Liver (tissue), 9 donors: ENCODE results near the gene HIP1. TPM values are rescaled to one million over a fixed set of nuclear protein-coding genes. Genes with fewer than 3 reads are reported as not detected.

Experiments used
- DNase-seq: peaks from one replicate; pipeline ENCODE4 v3.0.0-alpha.2; 2017; ENCODE audit warnings: low spot score
- H3K27ac ChIP-seq, 2 donors: one replicate each; pipeline ENCODE4 v1.7.0; 2013; ENCODE audit warnings: inconsistent platforms in 2 of 2, low read length in 2 of 2, control low read depth in 1 of 2, low read depth in 1 of 2, mild to moderate bottlenecking in 1 of 2
- H3K27me3 ChIP-seq, 4 donors: one replicate each; pipeline versions ENCODE4 v1.6.1 to v1.7.0; 2013; ENCODE audit warnings: low read length in 3 of 4, inconsistent platforms in 1 of 4, mild to moderate bottlenecking in 1 of 4, moderate library complexity in 1 of 4; ENCODE audit not compliant: control insufficient read depth in 4 of 4, insufficient read depth in 4 of 4
- H3K36me3 ChIP-seq, 4 donors: one replicate each; pipeline versions ENCODE4 v1.6.1 to v1.7.0; 2013; ENCODE audit warnings: low read length in 3 of 4, mild to moderate bottlenecking in 3 of 4, low read depth in 1 of 4, moderate library complexity in 1 of 4; ENCODE audit not compliant: control insufficient read depth in 4 of 4, insufficient read depth in 3 of 4
- H3K4me1 ChIP-seq, 4 donors: one replicate each; pipeline versions ENCODE4 v1.6.1 to v1.7.0; 2013; ENCODE audit warnings: low read length in 3 of 4, mild to moderate bottlenecking in 3 of 4, moderate library complexity in 1 of 4; ENCODE audit not compliant: control insufficient read depth in 4 of 4, insufficient read depth in 4 of 4
- H3K4me3 ChIP-seq, 3 donors: one replicate each; pipeline versions ENCODE4 v1.6.1 to v1.7.0; 2013; ENCODE audit warnings: low read length in 3 of 3, control low read depth in 1 of 3, low read depth in 1 of 3, mild to moderate bottlenecking in 1 of 3
- H3K9ac ChIP-seq, 2 donors: one replicate each; pipeline ENCODE4 v1.7.0; 2013; ENCODE audit warnings: low read length in 2 of 2, mild to moderate bottlenecking in 2 of 2, moderate library complexity in 2 of 2, control low read depth in 1 of 2, low read depth in 1 of 2
- H3K9me3 ChIP-seq, 4 donors: one replicate each; pipeline versions ENCODE4 v1.6.1 to v1.7.0; 2013; ENCODE audit warnings: low read length in 3 of 4; ENCODE audit not compliant: control insufficient read depth in 4 of 4
- EGR1 ChIP-seq, 2 donors: IDR thresholded peaks; 2 replicates each; pipeline ENCODE4 v1.6.1; 2016 to 2018; ENCODE audit warnings: antibody characterized with exemption in 2 of 2, low read depth in 2 of 2
- FOXA1 ChIP-seq: IDR thresholded peaks from 2 replicates; pipeline ENCODE4 v1.6.1; 2016; ENCODE audit warnings: antibody characterized with exemption
- FOXA2 ChIP-seq: IDR thresholded peaks from 2 replicates; pipeline ENCODE4 v1.6.1; 2016; ENCODE audit warnings: antibody characterized with exemption
- GABPA ChIP-seq, 2 donors: IDR thresholded peaks in 1 of 2; conservative IDR thresholded peaks in 1 of 2; 2 replicates each; pipeline ENCODE4 v1.6.1; 2016; ENCODE audit warnings: antibody characterized with exemption in 2 of 2, mild to moderate bottlenecking in 1 of 2, moderate library complexity in 1 of 2
- HNF4A ChIP-seq, 2 donors: conservative IDR thresholded peaks; 2 replicates each; pipeline ENCODE4 v1.6.1; 2016; ENCODE audit warnings: antibody characterized with exemption in 2 of 2, mild to moderate bottlenecking in 2 of 2
- HNF4G ChIP-seq: IDR thresholded peaks from 2 replicates; pipeline ENCODE4 v1.6.1; 2016; ENCODE audit warnings: antibody characterized with exemption
- JUND ChIP-seq, 2 donors: IDR thresholded peaks; 2 replicates each; pipeline ENCODE4 v1.6.1; 2016; ENCODE audit warnings: antibody characterized with exemption in 2 of 2
- NR2F2 ChIP-seq: IDR thresholded peaks from 2 replicates; pipeline ENCODE4 v1.6.1; 2016; ENCODE audit warnings: antibody characterized with exemption
- RAD21 ChIP-seq, 2 donors: IDR thresholded peaks; 2 replicates each; pipeline ENCODE4 v1.6.1; 2016; ENCODE audit warnings: antibody characterized with exemption in 2 of 2, mild to moderate bottlenecking in 2 of 2
- RXRA ChIP-seq, 2 donors: IDR thresholded peaks; 2 replicates each; pipeline ENCODE4 v1.6.1; 2017 to 2018; ENCODE audit warnings: antibody characterized with exemption in 2 of 2, mild to moderate bottlenecking in 1 of 2
- SP1 ChIP-seq: IDR thresholded peaks from 2 replicates; pipeline ENCODE4 v1.6.1; 2018; ENCODE audit warnings: antibody characterized with exemption, mild to moderate bottlenecking
- TAF1 ChIP-seq: conservative IDR thresholded peaks from 2 replicates; pipeline ENCODE4 v1.6.1; 2016; ENCODE audit warnings: antibody characterized with exemption, mild to moderate bottlenecking
- WGBS: extraction: QIAGEN DNeasy Blood & Tissue Kit; methylation state at CpG from one replicate; pipeline ENCODE4 v1.1.7; 2013; 5-methylcytosine and 5-hydroxymethylcytosine counted together
- polyA plus RNA-seq, 2 donors: library from polyadenylated mRNA; stranded (reverse) in 1 of 2; unstranded in 1 of 2; fragments of 200-250 nt in 1 of 2; fragments of >200 nt in 1 of 2; fragmentation: Nextera tagmentation in 1 of 2; extraction: Ambion mirVana in 1 of 2; gene quantifications; one replicate each; pipeline versions ENCODE4 v1.2.1 to v1.2.3, GENCODE V29; 2013 to 2015
- total RNA-seq, 2 donors: library from RNA; depleted of rRNA; stranded (reverse); fragments of >200 nt; gene quantifications; one replicate each; pipeline ENCODE4 v1.2.3, GENCODE V29; 2014
- TF ChIP-seq, protein P1 (sequence below): IDR thresholded peaks from 2 replicates; pipeline ENCODE4 v1.6.1; 2016; ENCODE audit warnings: antibody characterized with exemption
- TF ChIP-seq, protein P2 (sequence below): IDR thresholded peaks from 2 replicates; pipeline ENCODE4 v1.6.1; 2016; ENCODE audit warnings: antibody characterized with exemption
- TF ChIP-seq, protein P3 (sequence below): IDR thresholded peaks from 2 replicates; pipeline ENCODE4 v1.6.1; 2016; ENCODE audit warnings: antibody characterized with exemption
- TF ChIP-seq, protein P4 (sequence below): IDR thresholded peaks from 2 replicates; pipeline ENCODE4 v1.6.1; 2016; ENCODE audit warnings: antibody characterized with exemption, mild to moderate bottlenecking
- TF ChIP-seq, protein P5 (sequence below): fragments of 150-350 bp; IDR thresholded peaks from 2 replicates; pipeline ENCODE4 v1.5.1; 2017; ENCODE audit warnings: improper control_type of control experiment, low read depth, low read length; ENCODE audit not compliant: missing input control
- donor health status: healthy.
- donor health status: healthy.
- donor health status: healthy.
- donor health status: healthy.
- donor health status: healthy.

HIP1 gene
- total and polyA plus RNA-seq, 4 donors: 3.8 to 13.6 (median 7.8) TPM

DNA sequence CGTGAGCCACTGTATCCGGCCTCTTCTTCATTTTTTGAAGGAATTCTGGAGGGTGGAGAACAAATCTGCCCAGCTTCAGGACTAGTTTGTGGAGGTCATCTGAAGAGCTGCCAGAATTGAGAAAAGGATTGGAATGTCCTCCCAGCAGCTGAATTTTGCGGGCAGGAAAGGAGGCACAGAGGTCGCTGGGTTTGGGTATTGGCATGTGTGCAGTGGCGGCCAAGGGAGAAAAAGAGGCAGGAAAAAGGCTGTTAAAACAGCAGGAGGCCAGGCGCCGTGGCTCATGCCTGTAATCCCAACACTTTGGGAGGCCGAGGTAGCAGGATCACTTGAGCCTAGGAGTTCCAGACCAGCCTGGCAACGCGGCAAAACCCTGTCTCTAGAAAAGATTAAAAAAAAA is 80.4 kb downstream of the HIP1 start:
- TF ChIP-seq JUND (IDR thresholded peaks at IDR 0.05): no peak
- no peak for TF ChIP-seq RXRA (IDR thresholded peaks at IDR 0.05)
- DNase-seq: no peak
- H3K4me1 ChIP-seq: no peaks in the 10 kb centered on the region
- H3K36me3 ChIP-seq: no peaks in the 10 kb centered on the region
- H3K9ac ChIP-seq: no peak overlapping the region
- H3K4me3 ChIP-seq: no peak overlapping the region
- WGBS: 85% methylated on average over 10 of the region's 10 CpGs
- H3K27me3 ChIP-seq: no peaks in the 10 kb centered on the region
- no peaks in the 10 kb centered on the region for H3K9me3 ChIP-seq
- H3K27ac ChIP-seq: no peak overlapping the region

DNA sequence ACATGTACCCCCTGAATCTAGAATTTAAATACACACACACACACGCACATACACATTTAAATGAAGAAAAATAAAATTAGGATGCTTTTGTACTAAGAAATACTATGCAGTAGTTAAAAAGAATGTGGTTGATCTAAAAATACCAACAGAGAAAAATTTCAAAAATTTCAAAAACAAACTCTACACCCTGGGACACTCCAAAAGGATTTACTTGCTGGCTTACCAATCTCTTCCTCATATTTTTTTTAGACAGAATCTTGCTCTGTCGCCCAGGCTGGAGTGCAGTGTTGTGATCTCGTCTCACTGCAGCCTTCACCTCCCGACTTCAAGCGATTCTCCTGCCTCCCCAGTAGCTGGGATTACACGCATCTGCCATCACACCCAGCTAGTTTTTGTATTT is 80.9 kb downstream of the HIP1 start:
- Histone ChIP-seq H3K27me3 (no peaks in the 10 kb centered on the region), H3K4me3 (no peak overlapping the region), H3K27ac (no peak overlapping the region), H3K36me3 (no peaks in the 10 kb centered on the region), H3K4me1 (no peaks in the 10 kb centered on the region), H3K9me3 (no peaks in the 10 kb centered on the region), H3K9ac (no peak overlapping the region)
- TF ChIP-seq, protein P1, sequence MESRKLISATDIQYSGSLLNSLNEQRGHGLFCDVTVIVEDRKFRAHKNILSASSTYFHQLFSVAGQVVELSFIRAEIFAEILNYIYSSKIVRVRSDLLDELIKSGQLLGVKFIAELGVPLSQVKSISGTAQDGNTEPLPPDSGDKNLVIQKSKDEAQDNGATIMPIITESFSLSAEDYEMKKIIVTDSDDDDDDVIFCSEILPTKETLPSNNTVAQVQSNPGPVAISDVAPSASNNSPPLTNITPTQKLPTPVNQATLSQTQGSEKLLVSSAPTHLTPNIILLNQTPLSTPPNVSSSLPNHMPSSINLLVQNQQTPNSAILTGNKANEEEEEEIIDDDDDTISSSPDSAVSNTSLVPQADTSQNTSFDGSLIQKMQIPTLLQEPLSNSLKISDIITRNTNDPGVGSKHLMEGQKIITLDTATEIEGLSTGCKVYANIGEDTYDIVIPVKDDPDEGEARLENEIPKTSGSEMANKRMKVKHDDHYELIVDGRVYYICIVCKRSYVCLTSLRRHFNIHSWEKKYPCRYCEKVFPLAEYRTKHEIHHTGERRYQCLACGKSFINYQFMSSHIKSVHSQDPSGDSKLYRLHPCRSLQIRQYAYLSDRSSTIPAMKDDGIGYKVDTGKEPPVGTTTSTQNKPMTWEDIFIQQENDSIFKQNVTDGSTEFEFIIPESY: no peak
- TF ChIP-seq FOXA2 (no peak), RAD21 (IDR thresholded peaks at IDR 0.05) (no peak), TAF1 (no peak), SP1 (no peak), RXRA (IDR thresholded peaks at IDR 0.05) (no peak), GABPA (IDR thresholded peaks at IDR 0.05 in 1 of 2, conservative IDR thresholded peaks at IDR 0.05 in 1 of 2) (no peak), HNF4A (conservative IDR thresholded peaks at IDR 0.05) (no peak), JUND (IDR thresholded peaks at IDR 0.05) (no peak), NR2F2 (no peak), FOXA1 (no peak), EGR1 (IDR thresholded peaks at IDR 0.05; ENCODE audit: low read depth in 2 of 2) (no peak), HNF4G (no peak)
- TF ChIP-seq, protein P2, sequence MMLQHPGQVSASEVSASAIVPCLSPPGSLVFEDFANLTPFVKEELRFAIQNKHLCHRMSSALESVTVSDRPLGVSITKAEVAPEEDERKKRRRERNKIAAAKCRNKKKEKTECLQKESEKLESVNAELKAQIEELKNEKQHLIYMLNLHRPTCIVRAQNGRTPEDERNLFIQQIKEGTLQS: no peak
- TF ChIP-seq, protein P3, sequence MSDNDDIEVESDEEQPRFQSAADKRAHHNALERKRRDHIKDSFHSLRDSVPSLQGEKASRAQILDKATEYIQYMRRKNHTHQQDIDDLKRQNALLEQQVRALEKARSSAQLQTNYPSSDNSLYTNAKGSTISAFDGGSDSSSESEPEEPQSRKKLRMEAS: no peak
- TF ChIP-seq, protein P4, sequence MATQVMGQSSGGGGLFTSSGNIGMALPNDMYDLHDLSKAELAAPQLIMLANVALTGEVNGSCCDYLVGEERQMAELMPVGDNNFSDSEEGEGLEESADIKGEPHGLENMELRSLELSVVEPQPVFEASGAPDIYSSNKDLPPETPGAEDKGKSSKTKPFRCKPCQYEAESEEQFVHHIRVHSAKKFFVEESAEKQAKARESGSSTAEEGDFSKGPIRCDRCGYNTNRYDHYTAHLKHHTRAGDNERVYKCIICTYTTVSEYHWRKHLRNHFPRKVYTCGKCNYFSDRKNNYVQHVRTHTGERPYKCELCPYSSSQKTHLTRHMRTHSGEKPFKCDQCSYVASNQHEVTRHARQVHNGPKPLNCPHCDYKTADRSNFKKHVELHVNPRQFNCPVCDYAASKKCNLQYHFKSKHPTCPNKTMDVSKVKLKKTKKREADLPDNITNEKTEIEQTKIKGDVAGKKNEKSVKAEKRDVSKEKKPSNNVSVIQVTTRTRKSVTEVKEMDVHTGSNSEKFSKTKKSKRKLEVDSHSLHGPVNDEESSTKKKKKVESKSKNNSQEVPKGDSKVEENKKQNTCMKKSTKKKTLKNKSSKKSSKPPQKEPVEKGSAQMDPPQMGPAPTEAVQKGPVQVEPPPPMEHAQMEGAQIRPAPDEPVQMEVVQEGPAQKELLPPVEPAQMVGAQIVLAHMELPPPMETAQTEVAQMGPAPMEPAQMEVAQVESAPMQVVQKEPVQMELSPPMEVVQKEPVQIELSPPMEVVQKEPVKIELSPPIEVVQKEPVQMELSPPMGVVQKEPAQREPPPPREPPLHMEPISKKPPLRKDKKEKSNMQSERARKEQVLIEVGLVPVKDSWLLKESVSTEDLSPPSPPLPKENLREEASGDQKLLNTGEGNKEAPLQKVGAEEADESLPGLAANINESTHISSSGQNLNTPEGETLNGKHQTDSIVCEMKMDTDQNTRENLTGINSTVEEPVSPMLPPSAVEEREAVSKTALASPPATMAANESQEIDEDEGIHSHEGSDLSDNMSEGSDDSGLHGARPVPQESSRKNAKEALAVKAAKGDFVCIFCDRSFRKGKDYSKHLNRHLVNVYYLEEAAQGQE: no peak
- TF ChIP-seq, protein P5, sequence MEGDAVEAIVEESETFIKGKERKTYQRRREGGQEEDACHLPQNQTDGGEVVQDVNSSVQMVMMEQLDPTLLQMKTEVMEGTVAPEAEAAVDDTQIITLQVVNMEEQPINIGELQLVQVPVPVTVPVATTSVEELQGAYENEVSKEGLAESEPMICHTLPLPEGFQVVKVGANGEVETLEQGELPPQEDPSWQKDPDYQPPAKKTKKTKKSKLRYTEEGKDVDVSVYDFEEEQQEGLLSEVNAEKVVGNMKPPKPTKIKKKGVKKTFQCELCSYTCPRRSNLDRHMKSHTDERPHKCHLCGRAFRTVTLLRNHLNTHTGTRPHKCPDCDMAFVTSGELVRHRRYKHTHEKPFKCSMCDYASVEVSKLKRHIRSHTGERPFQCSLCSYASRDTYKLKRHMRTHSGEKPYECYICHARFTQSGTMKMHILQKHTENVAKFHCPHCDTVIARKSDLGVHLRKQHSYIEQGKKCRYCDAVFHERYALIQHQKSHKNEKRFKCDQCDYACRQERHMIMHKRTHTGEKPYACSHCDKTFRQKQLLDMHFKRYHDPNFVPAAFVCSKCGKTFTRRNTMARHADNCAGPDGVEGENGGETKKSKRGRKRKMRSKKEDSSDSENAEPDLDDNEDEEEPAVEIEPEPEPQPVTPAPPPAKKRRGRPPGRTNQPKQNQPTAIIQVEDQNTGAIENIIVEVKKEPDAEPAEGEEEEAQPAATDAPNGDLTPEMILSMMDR: no peak
- WGBS: 93% methylated on average over 6 of the region's 6 CpGs
- no peak for DNase-seq
